Mesendoderm (in vitro differentiated cells): ENCODE measurements around the gene NRP2.

Experiments used
- DNase-seq: peaks from one replicate; pipeline ENCODE4 v3.0.0; 2013
- H2AK5ac ChIP-seq: 2 replicates; pipeline ENCODE4 v1.6.1; 2013; ENCODE audit warnings: low read length, inconsistent platforms
- H2BK120ac ChIP-seq: 2 replicates; pipeline ENCODE4 v1.6.1; 2013; ENCODE audit warnings: low read depth, mild to moderate bottlenecking, low read length, moderate library complexity, mixed read lengths
- H2BK15ac ChIP-seq: replicated peaks from 2 replicates; pipeline ENCODE4 v1.6.1; 2013; ENCODE audit warnings: low read depth, mild to moderate bottlenecking, moderate library complexity
- H2BK5ac ChIP-seq: 2 replicates; pipeline ENCODE4 v1.6.1; 2013; ENCODE audit warnings: low read length, inconsistent platforms
- H3K18ac ChIP-seq: 2 replicates; pipeline ENCODE4 v1.6.1; 2013; ENCODE audit warnings: mild to moderate bottlenecking, low read length, mixed read lengths
- H3K23ac ChIP-seq: one replicate; pipeline ENCODE4 v1.6.1; 2013; ENCODE audit warnings: low read length
- H3K27ac ChIP-seq: 2 replicates; pipeline ENCODE4 v1.5.1; 2013; ENCODE audit warnings: low read depth, mild to moderate bottlenecking, inconsistent platforms, low read length, moderate library complexity
- H3K27me3 ChIP-seq: 2 replicates; pipeline ENCODE4 v1.6.1; 2013; ENCODE audit warnings: low read length, control low read depth, mild to moderate bottlenecking, inconsistent platforms; ENCODE audit not compliant: insufficient read depth, poor library complexity
- H3K36me3 ChIP-seq: 2 replicates; pipeline ENCODE4 v1.6.1; 2013; ENCODE audit warnings: low read length, inconsistent platforms; ENCODE audit not compliant: control insufficient read depth, insufficient read depth
- H3K4ac ChIP-seq: one replicate; pipeline ENCODE4 v1.6.1; 2013; ENCODE audit warnings: low read depth, mild to moderate bottlenecking, low read length, moderate library complexity
- H3K4me1 ChIP-seq: 2 replicates; pipeline ENCODE4 v1.6.1; 2013; ENCODE audit warnings: low read depth, low read length, inconsistent platforms; ENCODE audit not compliant: control insufficient read depth
- H3K4me2 ChIP-seq: 2 replicates; pipeline ENCODE4 v1.6.1; 2013; ENCODE audit warnings: low read length
- H3K4me3 ChIP-seq: 2 replicates; pipeline ENCODE4 v1.5.1; 2013; ENCODE audit warnings: mild to moderate bottlenecking, low read length
- H3K56ac ChIP-seq: one replicate; pipeline ENCODE4 v1.6.1; 2013; ENCODE audit warnings: low read length
- H3K79me1 ChIP-seq: 2 replicates; pipeline ENCODE4 v1.6.1; 2013; ENCODE audit warnings: low read length, inconsistent platforms
- H3K79me2 ChIP-seq: 2 replicates; pipeline ENCODE4 v1.6.1; 2013; ENCODE audit warnings: mild to moderate bottlenecking, low read length; ENCODE audit not compliant: control insufficient read depth, insufficient read depth
- H3K9ac ChIP-seq: 2 replicates; pipeline ENCODE4 v1.6.1; 2013; ENCODE audit warnings: low read length, inconsistent platforms
- H4K5ac ChIP-seq: one replicate; pipeline ENCODE4 v1.6.1; 2013; ENCODE audit warnings: low read length
- H4K8ac ChIP-seq: one replicate; pipeline ENCODE4 v1.6.1; 2013; ENCODE audit warnings: low read depth, mild to moderate bottlenecking, control low read depth, low read length, moderate library complexity
- WGBS: extraction: QIAGEN DNeasy Blood & Tissue Kit; methylation state at CpG from one replicate; pipeline ENCODE4 v1.1.7; 2013; ENCODE audit warnings: low lambda C conversion rate, missing lambda C conversion rate; ENCODE audit not compliant: insufficient coverage; ENCODE audit errors: extremely low coverage; 5-methylcytosine and 5-hydroxymethylcytosine counted together

NRP2 gene

GRCh38 chr2:205747829-205748386, 65.6 kb downstream of the NRP2 start:
- H3K27ac ChIP-seq: no peak overlapping the region
- no peak overlapping the region for H2BK5ac ChIP-seq
- H3K56ac ChIP-seq: no peak overlapping the region
- H3K4me1 ChIP-seq: no peaks in the 10 kb centered on the region
- no peak overlapping the region for H2BK15ac ChIP-seq
- H3K4ac ChIP-seq: no peak overlapping the region
- H4K8ac ChIP-seq: no peak overlapping the region
- no CpG with 5 or more reads among the region's 11 CpGs for WGBS
- no peak overlapping the region for H3K23ac ChIP-seq
- H3K18ac ChIP-seq: no peak overlapping the region
- no peak overlapping the region for H4K5ac ChIP-seq
- no peak overlapping the region for H3K4me2 ChIP-seq
- no peak overlapping the region for H2AK5ac ChIP-seq
- H3K79me1 ChIP-seq: no peaks in the 10 kb centered on the region
- H3K79me2 ChIP-seq: no peaks in the 10 kb centered on the region
- H3K27me3 ChIP-seq: no peaks in the 10 kb centered on the region
- peaks cover 3% of the 10 kb centered on the region for H3K36me3 ChIP-seq
- no peak for DNase-seq
- H2BK120ac ChIP-seq: no peak overlapping the region
- H3K9ac ChIP-seq: no peak overlapping the region
- H3K4me3 ChIP-seq: no peak overlapping the region

DNA sequence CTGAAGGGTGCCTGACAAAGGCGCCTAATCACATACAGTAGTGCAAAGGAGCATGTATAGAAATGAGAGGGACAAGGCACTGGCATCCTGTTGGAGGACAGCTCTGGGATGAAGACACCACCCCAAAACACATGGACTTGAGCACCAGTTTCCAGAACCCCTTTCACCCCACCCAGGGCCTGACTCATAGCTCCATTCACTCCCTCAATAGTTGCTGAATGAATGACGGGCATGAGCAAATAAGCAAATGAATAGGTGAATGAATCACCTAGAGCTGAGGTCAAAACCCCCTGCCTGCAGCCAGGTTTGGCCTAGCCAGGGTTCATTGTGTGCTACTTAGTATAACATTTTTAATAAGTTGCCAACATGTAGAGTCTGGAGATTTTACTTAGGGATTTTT, 66.3 kb downstream of the NRP2 start:
- Histone ChIP-seq H3K79me2 (no peaks in the 10 kb centered on the region), H2BK15ac (no peak overlapping the region), H3K27me3 (no peaks in the 10 kb centered on the region), H3K9ac (no peak overlapping the region), H3K79me1 (no peaks in the 10 kb centered on the region), H3K23ac (no peak overlapping the region), H3K4ac (no peak overlapping the region), H3K4me1 (no peaks in the 10 kb centered on the region), H4K8ac (no peak overlapping the region), H3K4me3 (no peak overlapping the region), H2BK120ac (no peak overlapping the region), H3K4me2 (no peak overlapping the region), H3K36me3 (peaks cover 5% of the 10 kb centered on the region), H3K27ac (no peak overlapping the region), H3K56ac (no peak overlapping the region), H4K5ac (no peak overlapping the region), H2AK5ac (no peak overlapping the region), H2BK5ac (no peak overlapping the region), H3K18ac (no peak overlapping the region)
- no CpG with 5 or more reads among the region's 2 CpGs for WGBS
- DNase-seq: peak; percentile 31

GRCh38 chr2:205749078-205749477, 66.8 kb downstream of the NRP2 start:
- H3K4ac ChIP-seq: no peak overlapping the region
- H2AK5ac ChIP-seq: no peak overlapping the region
- no peaks in the 10 kb centered on the region for H3K4me1 ChIP-seq
- no peak overlapping the region for H3K27ac ChIP-seq
- no CpG with 5 or more reads among the region's 6 CpGs for WGBS
- H3K27me3 ChIP-seq: no peaks in the 10 kb centered on the region
- no peak overlapping the region for H2BK5ac ChIP-seq
- H3K9ac ChIP-seq: no peak overlapping the region
- H3K79me1 ChIP-seq: no peaks in the 10 kb centered on the region
- no peak for DNase-seq
- no peak overlapping the region for H3K56ac ChIP-seq
- H4K8ac ChIP-seq: no peak overlapping the region
- H3K23ac ChIP-seq: no peak overlapping the region
- no peak overlapping the region for H3K4me2 ChIP-seq
- H3K79me2 ChIP-seq: no peaks in the 10 kb centered on the region
- peaks cover 5% of the 10 kb centered on the region for H3K36me3 ChIP-seq
- no peak overlapping the region for H3K18ac ChIP-seq
- no peak overlapping the region for H4K5ac ChIP-seq
- H3K4me3 ChIP-seq: no peak overlapping the region
- no peak overlapping the region for H2BK120ac ChIP-seq
- no peak overlapping the region for H2BK15ac ChIP-seq

GRCh38 chr2:205750797-205751196, 68.5 kb downstream of the NRP2 start:
- Histone ChIP-seq H4K8ac (no peak overlapping the region), H3K56ac (no peak overlapping the region), H3K4me1 (no peaks in the 10 kb centered on the region), H2BK5ac (no peak overlapping the region), H3K4me2 (no peak overlapping the region), H3K18ac (no peak overlapping the region), H3K4ac (no peak overlapping the region), H2BK120ac (no peak overlapping the region), H3K27ac (no peak overlapping the region), H2BK15ac (no peak overlapping the region), H4K5ac (no peak overlapping the region), H3K79me2 (no peaks in the 10 kb centered on the region), H3K79me1 (no peaks in the 10 kb centered on the region), H3K9ac (no peak overlapping the region), H3K27me3 (no peaks in the 10 kb centered on the region), H3K36me3 (peaks cover 1% of the 10 kb centered on the region), H3K23ac (no peak overlapping the region), H2AK5ac (no peak overlapping the region), H3K4me3 (no peak overlapping the region)
- DNase-seq: no peak
- 100% methylated on average over 1 of the region's 3 CpGs for WGBS

DNA sequence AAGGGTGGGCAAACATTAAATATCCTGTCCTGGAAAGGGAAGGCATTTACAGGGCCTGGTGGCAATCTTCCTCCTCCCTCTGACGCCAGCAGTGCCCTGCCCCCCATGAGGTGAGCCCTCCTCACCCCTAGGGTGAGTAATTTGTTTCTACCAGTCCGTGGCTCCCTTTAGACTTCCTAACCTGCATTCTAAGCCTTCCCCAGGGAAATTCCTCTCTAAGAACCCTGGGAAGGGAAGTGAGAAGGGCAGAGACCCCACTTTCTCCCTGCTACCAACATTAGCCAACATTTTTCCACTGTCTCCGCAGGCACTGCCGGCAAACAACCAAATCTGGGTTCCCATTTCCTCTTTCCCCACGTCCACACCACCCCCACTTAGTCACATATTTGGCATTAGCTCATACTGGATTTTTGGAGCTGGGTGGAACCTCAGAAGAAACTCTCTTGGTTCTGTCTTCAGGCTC, 69.3 kb downstream of the NRP2 start:
- Histone ChIP-seq H3K23ac (no peak overlapping the region), H2BK120ac (no peak overlapping the region), H3K56ac (no peak overlapping the region), H3K27ac (no peak overlapping the region), H3K9ac (no peak overlapping the region), H3K79me2 (no peaks in the 10 kb centered on the region), H3K4me1 (no peaks in the 10 kb centered on the region), H4K5ac (no peak overlapping the region), H3K4me3 (no peak overlapping the region), H3K4me2 (no peak overlapping the region), H2BK15ac (no peak overlapping the region), H2BK5ac (no peak overlapping the region), H2AK5ac (no peak overlapping the region), H3K36me3 (peaks cover 1% of the 10 kb centered on the region), H4K8ac (no peak overlapping the region), H3K4ac (no peak overlapping the region), H3K79me1 (no peaks in the 10 kb centered on the region), H3K18ac (no peak overlapping the region), H3K27me3 (no peaks in the 10 kb centered on the region)
- no peak for DNase-seq
- WGBS: no CpG with 5 or more reads among the region's 5 CpGs

GRCh38 chr2:205752296-205752820, 70.1 kb downstream of the NRP2 start:
- Histone ChIP-seq H3K79me2 (no peaks in the 10 kb centered on the region), H3K4me3 (no peak overlapping the region), H3K36me3 (peaks cover 1% of the 10 kb centered on the region), H2BK5ac (no peak overlapping the region), H2BK120ac (no peak overlapping the region), H3K4me2 (no peak overlapping the region), H4K5ac (no peak overlapping the region), H3K27me3 (no peaks in the 10 kb centered on the region), H3K23ac (no peak overlapping the region), H2AK5ac (no peak overlapping the region), H3K4me1 (no peaks in the 10 kb centered on the region), H3K27ac (no peak overlapping the region), H3K4ac (no peak overlapping the region), H2BK15ac (no peak overlapping the region), H3K9ac (no peak overlapping the region), H3K18ac (no peak overlapping the region), H4K8ac (no peak overlapping the region), H3K56ac (no peak overlapping the region), H3K79me1 (no peaks in the 10 kb centered on the region)
- no peak for DNase-seq
- no CpG with 5 or more reads among the region's 4 CpGs for WGBS
